Central memory CD8-positive, alpha-beta T cell (primary cell): Measurements from ENCODE around the gene CEACAM18.
A peak's percentile ranks its signal among the peaks of the same experiment; 100 is the strongest.
"Not testable (repeated sequence)": the region's sequence is repeated elsewhere in the genome, so short reads cannot be mapped to it uniquely, and the experiment has no call there.

ENCODE experiments used
- ATAC-seq: fragments of 150-1000 bp; cut with Tn5 transposase; replicated peaks from 2 replicates; pipeline ENCODE4 v1.10.0; 2022; ENCODE audit warnings: mild to moderate bottlenecking, moderate FRiP score, moderate number of reproducible peaks; ENCODE audit not compliant: poor library complexity, severe bottlenecking; ENCODE audit errors: extremely low read depth
- DNase-seq, 2 donors: peaks; one replicate each; pipeline ENCODE4 v3.0.0; 2021; ENCODE audit warnings: low spot score in 2 of 2
- H3K27ac Mint-ChIP-seq: one replicate; pipeline ENCODE4 v1.8.0; 2022; ENCODE audit warnings: low read depth, mild to moderate bottlenecking, moderate library complexity, mixed read lengths
- H3K27me3 Mint-ChIP-seq: one replicate; pipeline ENCODE4 v1.8.0; 2022; ENCODE audit warnings: mixed read lengths
- H3K36me3 Mint-ChIP-seq: one replicate; pipeline ENCODE4 v1.8.0; 2022; ENCODE audit warnings: mild to moderate bottlenecking, moderate library complexity, mixed read lengths; ENCODE audit not compliant: insufficient read depth
- H3K4me1 Mint-ChIP-seq: one replicate; pipeline ENCODE4 v1.8.0; 2022; ENCODE audit warnings: mixed read lengths
- H3K4me3 Mint-ChIP-seq: one replicate; pipeline ENCODE4 v1.8.0; 2022; ENCODE audit warnings: mild to moderate bottlenecking, moderate library complexity, mixed read lengths
- H3K9me3 Mint-ChIP-seq: one replicate; pipeline ENCODE4 v1.8.0; 2022; ENCODE audit warnings: mixed read lengths

The CEACAM18 gene

DNA sequence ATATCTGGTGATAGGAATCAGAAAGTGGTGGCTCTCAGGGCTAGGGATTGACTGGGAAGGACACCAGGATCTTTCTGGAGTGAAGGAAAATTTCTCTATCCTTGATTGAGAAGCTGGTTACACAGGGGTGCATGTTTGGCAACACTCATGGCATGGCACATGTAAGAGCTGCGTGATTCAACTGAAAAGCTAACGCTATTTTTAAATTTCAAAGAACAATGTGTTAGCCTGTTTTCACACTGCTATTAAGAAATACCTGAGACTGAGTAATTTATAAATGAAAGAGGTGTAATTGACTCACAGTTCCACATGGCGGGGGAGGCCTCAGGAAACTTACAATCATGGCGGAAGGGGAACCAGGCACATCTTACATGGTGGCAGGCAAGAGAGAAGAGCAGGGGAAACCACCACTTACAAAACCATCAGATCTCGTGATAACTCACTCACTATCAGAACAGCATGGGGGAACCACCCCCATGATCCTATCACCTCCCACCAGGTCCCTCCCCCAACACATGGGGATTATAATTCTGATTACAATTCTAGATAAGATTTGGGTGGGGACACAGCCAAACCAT is 27.5 kb upstream of the CEACAM18 start:
- no peak for ATAC-seq

DNA sequence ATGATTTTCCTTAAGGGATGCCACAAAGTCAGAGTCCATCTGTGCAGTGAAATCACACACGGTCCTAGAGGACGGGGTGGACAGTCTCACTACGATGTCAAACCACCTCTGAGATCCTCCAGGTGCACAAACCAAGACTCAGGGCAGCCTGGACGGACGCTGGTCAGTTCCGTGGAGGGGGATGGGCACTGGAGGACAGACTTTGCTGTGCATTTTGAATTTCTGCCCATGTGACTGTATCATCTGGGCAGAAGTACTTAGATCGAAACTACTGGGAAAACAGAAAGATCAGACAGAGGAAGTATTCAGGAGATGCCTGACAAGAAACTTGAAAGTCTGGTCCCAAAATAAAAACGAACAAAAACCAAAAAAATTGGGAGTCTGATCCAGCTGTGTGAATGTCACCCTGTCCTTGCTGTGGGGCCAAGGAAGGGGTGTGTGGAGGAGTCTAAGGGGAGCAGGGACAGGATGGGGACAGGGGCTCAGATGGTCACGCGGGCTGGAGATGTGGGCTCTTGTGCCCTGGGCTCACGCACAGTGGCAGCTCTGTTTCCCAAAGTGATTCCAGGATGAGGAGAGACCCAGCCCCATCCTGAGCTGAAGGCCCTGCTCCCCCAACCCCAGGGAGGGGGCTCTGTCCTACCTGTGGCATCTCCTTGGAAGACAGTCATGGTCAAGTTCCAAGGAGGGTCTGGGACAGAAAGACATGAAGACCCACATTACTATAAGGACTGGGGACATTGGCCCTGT is 21.6 kb upstream of the CEACAM18 start:
- Mint-ChIP-seq H3K4me1 (no peaks in the 10 kb centered on the region), H3K4me3 (no peak overlapping the region), H3K36me3 (peaks cover 3% of the 10 kb centered on the region), H3K27ac (no peak overlapping the region), H3K9me3 (no peaks in the 10 kb centered on the region), H3K27me3 (peaks cover 62% of the 10 kb centered on the region)
- DNase-seq (no peak), ATAC-seq (no peak)

More for the DNA sequence above, 27.5 kb upstream of the CEACAM18 start:
- Mint-ChIP-seq H3K4me1 (peaks cover 11% of the 10 kb centered on the region), H3K27me3 (peaks cover 11% of the 10 kb centered on the region), H3K4me3 (no peak overlapping the region), H3K9me3 (no peaks in the 10 kb centered on the region), H3K27ac (no peak overlapping the region), H3K36me3 (peaks cover 2% of the 10 kb centered on the region)
- DNase-seq: no peak

DNA sequence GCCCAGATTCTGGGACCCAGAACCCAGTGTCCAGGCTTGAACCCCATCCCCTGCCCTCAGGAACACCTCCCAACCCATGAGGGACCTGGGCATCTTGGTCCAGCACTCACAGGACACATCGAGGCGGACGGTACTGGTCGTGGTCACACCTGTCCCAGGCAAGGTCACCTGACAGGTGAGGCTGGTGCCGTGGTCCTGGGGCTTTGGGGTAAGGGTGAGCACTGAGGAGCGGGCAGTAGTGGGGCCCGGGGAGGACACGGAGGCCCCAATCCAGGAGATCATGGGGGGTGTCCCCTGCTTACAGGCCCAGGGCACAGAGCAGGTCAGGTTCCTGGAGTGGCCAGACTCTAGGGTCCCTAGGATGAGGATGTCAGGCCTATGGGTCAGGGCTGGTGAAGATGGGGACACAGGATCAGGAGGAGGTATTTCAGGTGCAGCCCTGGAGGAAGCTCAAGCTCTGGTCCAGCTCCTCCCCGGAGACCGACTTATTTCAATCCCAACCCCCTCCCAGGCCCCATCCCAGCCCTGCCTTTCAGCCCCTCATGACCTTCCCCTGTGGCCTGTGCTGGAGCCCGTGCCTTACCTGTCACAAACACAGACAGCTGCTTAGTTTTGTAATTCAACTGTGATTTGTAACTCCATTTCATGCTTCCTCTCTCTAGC is 20.9 kb upstream of the CEACAM18 start:
- Mint-ChIP-seq H3K4me1 (no peaks in the 10 kb centered on the region), H3K4me3 (no peak overlapping the region), H3K27ac (peak overlapping the region; percentile 35), H3K36me3 (peaks cover 3% of the 10 kb centered on the region), H3K9me3 (no peaks in the 10 kb centered on the region), H3K27me3 (peaks cover 70% of the 10 kb centered on the region)
- ATAC-seq (no peak), DNase-seq (no peak)

DNA sequence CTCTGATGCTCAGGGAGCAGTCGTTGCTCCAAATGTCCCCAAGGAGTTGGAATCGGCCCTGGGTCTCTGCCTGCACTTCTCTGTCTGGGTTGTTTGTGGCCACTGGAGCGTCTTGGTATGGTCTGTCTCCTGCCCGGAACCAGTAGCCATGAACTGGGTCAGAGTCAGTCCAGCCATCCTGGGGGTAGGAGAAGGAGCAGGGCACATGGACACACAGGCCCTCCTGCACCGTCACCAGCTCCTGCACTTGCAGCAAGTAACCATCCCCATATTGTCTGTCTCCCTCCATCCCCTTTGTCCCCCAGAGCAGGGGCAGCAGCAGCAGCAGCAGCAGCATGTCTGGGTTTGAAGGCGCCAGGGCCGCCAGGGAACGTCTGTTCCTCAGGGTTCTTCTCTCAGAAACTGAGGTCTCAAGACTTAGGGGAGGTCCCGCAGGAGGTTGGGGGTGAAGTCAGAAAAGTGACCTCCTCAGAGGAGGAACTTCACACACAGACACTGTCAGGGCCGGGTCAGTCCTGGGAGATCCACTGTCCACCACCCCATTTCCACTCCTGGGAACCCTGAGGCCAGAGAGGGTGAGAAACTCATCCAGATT is 20.2 kb upstream of the CEACAM18 start, which contains the start of gene SIGLEC8:
Gene SIGLEC8, minus strand, starts transcription at position 404 of the 595 bp plus-strand sequence. Its CDS starts 67 bp downstream, at position 337.
- H3K36me3 Mint-ChIP-seq: peaks cover 3% of the 10 kb centered on the region
- H3K27me3 Mint-ChIP-seq: peaks cover 77% of the 10 kb centered on the region
- ATAC-seq (no peak), DNase-seq (no peak)
- no peaks in the 10 kb centered on the region for H3K9me3 Mint-ChIP-seq
- H3K4me3 Mint-ChIP-seq: no peak within 1 kb of the TSS
- H3K27ac Mint-ChIP-seq: peak within 1 kb of the TSS; percentile 35
- H3K4me1 Mint-ChIP-seq: peaks cover 2% of the 10 kb centered on the region

DNA sequence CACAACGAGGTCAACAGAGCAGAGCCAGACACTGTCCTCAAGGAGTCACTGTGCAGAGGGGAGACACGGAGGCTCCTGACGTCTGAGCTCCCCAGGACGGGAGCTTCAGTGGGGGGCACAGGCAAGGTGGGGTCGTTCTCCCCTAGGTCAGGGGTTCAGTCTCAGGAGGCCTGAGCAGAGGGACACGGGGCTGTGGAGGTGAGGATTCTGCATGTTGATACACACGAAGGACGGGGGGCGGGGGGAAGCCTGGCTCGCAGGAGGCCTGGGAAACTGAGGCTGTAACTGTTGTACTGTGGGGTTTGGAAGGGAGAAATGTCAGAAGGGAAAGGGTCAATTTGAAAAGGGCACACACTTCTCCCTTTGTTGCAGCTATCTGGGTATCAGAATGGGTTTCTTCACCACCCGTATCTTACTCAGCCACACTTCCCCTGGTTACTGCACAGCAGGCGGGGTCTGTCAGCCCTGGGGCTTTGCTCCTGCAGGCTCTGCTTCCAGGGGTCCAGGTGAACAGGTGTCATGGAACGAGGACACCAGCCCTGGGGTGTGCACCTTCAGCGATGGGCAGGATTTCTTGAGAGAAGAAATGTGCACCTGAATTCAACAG is 19.3 kb upstream of the CEACAM18 start:
- Mint-ChIP-seq H3K27ac (no peak overlapping the region), H3K27me3 (peaks cover 72% of the 10 kb centered on the region)
- DNase-seq: no peak

DNA sequence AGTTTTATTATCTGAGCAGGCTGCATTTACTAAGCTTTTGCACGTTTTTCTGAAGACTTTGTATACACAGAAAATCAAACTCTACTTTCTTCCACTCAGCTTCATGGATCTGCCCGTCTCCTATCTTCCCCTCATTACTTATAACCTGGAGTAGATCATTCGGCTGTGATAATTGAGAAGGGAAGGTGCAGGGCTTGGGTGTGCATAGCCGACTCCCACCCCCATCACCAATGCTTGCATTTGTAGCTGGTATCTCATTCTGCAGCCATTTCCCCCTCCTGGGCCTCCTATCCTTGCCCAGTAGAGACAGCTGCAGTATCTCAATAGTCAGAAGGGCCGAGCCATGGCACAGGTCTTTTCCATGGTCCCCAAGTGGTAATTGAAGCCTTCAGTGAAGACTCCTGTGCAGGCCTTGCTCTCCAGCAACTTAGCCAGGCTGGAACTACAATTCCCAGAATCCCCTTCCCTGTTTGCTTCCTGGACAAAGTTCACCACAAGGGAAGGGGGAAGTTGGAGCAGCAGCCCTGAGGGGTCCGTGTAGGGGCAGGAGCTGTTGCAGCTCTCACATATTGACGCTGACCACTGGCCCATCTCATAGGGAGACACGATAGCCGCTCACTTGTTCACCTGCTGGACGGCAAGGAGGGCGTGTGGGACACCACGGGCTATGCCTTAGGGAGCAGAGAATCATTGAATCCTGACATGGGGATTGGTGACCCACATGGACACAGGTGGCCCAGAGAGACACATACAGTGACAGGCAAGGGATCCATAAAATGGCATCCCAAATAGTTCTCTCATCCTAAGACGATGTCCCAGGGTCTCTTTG is 18.0 kb upstream of the CEACAM18 start:
- Mint-ChIP-seq H3K27me3 (peaks cover 79% of the 10 kb centered on the region), H3K27ac (no peak overlapping the region), H3K4me3 (no peak overlapping the region), H3K9me3 (no peaks in the 10 kb centered on the region), H3K4me1 (peaks cover 7% of the 10 kb centered on the region), H3K36me3 (peaks cover 1% of the 10 kb centered on the region)
- DNase-seq (no peak), ATAC-seq (no peak)

More for the DNA sequence above, 19.3 kb upstream of the CEACAM18 start:
- H3K9me3 Mint-ChIP-seq: no peaks in the 10 kb centered on the region
- no peak for ATAC-seq
- no peak overlapping the region for H3K4me3 Mint-ChIP-seq
- peaks cover 7% of the 10 kb centered on the region for H3K4me1 Mint-ChIP-seq
- H3K36me3 Mint-ChIP-seq: peaks cover 1% of the 10 kb centered on the region

DNA sequence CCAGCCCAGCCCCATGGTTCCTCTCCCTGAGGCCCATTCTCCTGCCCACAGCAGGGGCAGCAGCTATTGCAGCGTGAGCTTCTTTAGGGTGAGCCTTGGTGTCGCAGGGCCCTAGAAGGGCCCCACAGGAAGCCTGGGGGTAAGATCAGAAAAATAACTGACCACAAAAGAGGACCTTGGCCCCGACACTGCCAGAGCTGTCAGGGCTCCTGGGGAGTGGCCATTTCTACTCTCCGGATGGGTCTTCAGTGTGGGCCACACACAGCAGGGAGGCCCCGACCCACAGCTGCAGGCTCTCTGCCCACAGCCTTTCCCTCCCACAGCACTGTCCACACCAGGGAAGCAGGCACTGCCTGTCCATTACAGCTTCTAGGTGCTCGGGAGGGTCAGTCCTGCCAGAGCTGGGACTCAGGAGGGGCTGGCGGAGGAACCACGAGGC is 16.6 kb upstream of the CEACAM18 start:
- Mint-ChIP-seq H3K36me3 (peaks cover 1% of the 10 kb centered on the region), H3K27ac (no peak overlapping the region), H3K4me1 (peaks cover 7% of the 10 kb centered on the region), H3K9me3 (no peaks in the 10 kb centered on the region), H3K27me3 (peaks cover 86% of the 10 kb centered on the region), H3K4me3 (no peak overlapping the region)
- DNase-seq (no peak), ATAC-seq (no peak)

DNA sequence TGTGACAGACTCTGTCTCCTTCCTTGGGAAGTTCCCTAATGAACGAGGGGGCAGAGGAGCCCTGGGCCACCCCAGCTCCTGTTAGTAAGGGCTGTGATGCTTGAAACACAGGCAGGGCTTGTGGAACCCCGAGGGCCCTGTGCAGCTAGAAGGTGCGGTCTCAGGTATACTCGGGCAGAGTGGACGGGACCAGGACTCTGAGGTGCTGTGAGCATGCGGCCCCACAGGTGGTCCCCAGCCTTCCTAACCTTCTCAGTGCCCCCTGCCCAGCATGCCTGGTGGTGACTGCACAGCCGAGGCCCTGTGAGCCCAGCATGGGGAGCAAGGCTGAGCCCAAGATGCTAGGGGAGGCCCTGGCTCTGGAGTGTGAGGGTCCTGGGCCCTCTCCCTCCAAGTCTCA is 16.1 kb upstream of the CEACAM18 start:
- Mint-ChIP-seq H3K27me3 (peaks cover 85% of the 10 kb centered on the region), H3K27ac (no peak overlapping the region), H3K4me1 (peaks cover 7% of the 10 kb centered on the region), H3K4me3 (no peak overlapping the region), H3K36me3 (peaks cover 1% of the 10 kb centered on the region), H3K9me3 (no peaks in the 10 kb centered on the region)
- ATAC-seq (no peak), DNase-seq (no peak)

DNA sequence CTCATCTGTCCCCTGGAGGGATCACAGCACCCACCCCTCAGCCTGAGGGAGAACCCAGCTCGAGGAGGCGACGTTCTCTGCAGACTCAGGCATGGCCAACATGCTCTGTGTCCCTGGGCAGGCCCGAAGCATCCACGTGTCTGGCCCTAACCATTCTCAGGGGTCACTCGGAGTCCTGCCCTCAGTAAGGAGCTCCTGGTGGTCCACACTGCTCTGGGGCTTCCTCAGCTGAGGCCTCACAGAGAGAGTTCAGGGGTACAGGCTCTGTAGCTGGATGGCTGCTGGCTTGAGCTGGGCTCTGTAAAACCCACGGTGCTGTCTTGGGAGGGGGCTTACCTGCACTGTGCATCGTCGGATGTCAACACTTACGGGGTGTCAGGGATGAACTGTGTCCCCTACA is 15.7 kb upstream of the CEACAM18 start:
- H3K9me3 Mint-ChIP-seq: no peaks in the 10 kb centered on the region
- H3K4me3 Mint-ChIP-seq: no peak overlapping the region

DNA sequence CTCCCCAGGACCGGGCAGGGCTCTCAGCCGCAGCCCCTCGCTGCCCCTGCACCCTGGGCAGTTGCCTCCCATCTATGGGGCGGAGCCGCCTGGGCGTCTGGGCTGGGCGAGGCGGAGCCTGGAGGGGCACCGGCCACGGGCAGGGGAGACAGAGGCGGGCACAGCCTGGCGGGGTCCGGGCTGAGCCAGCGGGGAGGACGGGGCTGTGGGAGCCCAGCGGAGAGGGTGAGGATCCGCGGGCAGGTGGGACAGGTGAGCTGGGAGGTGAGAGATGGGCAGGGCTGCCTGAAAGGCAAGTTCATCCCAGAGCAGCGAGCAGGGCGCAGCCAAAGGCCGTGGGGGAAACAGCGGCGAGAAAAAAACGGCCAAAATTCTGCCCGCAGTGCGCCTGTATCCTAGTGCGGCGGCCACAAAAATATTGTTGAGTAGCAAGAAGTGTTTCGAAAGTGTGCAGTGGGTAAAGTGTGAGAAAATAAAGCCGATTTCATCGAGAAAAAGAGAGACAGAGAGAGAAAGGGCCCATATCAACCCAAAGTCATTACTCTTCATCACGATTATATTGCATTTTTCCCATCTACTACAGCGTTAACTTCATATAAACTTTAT is 14.3 kb upstream of the CEACAM18 start:
- peaks cover 18% of the 10 kb centered on the region for H3K4me1 Mint-ChIP-seq
- not testable (repeated sequence) for H3K27ac Mint-ChIP-seq, H3K4me3 Mint-ChIP-seq

More for the DNA sequence above, 15.7 kb upstream of the CEACAM18 start:
- H3K36me3 Mint-ChIP-seq: peaks cover 1% of the 10 kb centered on the region
- no peak for ATAC-seq
- DNase-seq: no peak
- H3K4me1 Mint-ChIP-seq: peaks cover 10% of the 10 kb centered on the region
- peaks cover 85% of the 10 kb centered on the region for H3K27me3 Mint-ChIP-seq
- H3K27ac Mint-ChIP-seq: no peak overlapping the region

DNA sequence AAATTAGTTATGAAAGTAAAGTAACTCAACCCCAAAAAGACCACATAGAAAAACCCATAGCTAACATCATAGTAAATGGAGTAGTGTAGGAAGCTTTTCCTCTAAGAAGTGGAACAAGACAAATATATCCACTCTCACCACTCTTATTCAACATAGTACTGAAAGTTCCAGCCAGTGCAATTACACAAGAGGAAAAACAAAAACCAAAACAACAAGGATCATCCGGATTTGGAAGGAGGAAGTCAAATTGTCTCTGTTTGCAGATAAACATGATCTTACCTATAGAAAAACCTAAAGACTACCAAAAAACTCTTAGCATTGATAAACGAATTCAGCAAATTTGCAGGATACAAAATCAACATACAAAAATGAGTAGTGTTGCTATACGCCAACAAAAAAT is 11.6 kb upstream of the CEACAM18 start:
- H3K4me3 Mint-ChIP-seq: no peak overlapping the region
- H3K4me1 Mint-ChIP-seq: peaks cover 18% of the 10 kb centered on the region
- no peaks in the 10 kb centered on the region for H3K9me3 Mint-ChIP-seq
- DNase-seq (no peak), ATAC-seq (no peak)
- no peaks in the 10 kb centered on the region for H3K36me3 Mint-ChIP-seq
- H3K27me3 Mint-ChIP-seq: peaks cover 66% of the 10 kb centered on the region
- H3K27ac Mint-ChIP-seq: no peak overlapping the region

More for the DNA sequence above, 14.3 kb upstream of the CEACAM18 start:
- H3K27me3 Mint-ChIP-seq: peaks cover 85% of the 10 kb centered on the region
- H3K36me3 Mint-ChIP-seq, ATAC-seq, H3K9me3 Mint-ChIP-seq, DNase-seq: not testable (repeated sequence)
